HG02870 (cell line): ENCODE data around the gene ITGA11.

ENCODE experiments used
- ATAC-seq: cut with Tn5 transposase; IDR thresholded peaks from one replicate; pipeline ENCODE4 v1.9.1; 2021; ENCODE audit warnings: mild to moderate bottlenecking, moderate library complexity; ENCODE audit not compliant: unreplicated experiment

Gene ITGA11

DNA sequence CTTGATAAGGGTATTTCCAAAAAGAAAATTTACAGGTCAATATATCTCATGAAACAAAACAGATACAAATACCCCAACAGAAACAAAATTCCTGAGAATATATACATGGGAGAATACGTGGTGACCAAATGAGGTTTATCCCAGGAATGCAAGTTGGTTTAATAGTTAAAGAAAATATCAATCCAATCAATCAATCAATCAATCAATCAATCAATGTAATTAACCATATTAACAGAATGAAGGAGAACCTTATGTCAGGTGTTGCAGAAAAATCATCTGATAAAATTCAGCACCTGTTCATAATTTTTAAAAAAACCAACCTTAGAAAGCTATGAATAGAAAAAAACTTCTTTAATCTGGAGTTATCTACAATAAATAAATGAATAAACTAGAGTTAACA is 35.9 kb downstream of the ITGA11 start:
- no peak for ATAC-seq

DNA sequence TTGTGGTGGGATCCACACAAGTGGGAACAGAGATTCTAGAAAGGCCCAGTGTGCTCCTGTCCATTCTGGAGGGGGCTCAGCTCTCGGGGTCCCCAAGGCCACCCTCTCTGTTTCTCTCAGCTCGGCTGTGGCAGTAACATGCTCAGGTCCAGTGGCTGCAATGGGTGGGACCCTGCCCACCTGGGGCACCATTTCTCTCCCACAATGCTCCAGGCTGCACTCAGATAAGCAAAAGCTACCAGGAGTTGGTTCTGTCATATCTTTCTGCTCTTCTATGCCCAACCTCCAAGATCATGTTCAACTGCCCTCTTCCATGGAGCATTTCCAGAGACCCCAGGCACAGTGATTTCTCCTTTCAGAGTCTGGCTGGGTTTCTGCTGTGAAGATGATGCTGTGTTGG is 40.8 kb downstream of the ITGA11 start:
- ATAC-seq, result no peak

DNA sequence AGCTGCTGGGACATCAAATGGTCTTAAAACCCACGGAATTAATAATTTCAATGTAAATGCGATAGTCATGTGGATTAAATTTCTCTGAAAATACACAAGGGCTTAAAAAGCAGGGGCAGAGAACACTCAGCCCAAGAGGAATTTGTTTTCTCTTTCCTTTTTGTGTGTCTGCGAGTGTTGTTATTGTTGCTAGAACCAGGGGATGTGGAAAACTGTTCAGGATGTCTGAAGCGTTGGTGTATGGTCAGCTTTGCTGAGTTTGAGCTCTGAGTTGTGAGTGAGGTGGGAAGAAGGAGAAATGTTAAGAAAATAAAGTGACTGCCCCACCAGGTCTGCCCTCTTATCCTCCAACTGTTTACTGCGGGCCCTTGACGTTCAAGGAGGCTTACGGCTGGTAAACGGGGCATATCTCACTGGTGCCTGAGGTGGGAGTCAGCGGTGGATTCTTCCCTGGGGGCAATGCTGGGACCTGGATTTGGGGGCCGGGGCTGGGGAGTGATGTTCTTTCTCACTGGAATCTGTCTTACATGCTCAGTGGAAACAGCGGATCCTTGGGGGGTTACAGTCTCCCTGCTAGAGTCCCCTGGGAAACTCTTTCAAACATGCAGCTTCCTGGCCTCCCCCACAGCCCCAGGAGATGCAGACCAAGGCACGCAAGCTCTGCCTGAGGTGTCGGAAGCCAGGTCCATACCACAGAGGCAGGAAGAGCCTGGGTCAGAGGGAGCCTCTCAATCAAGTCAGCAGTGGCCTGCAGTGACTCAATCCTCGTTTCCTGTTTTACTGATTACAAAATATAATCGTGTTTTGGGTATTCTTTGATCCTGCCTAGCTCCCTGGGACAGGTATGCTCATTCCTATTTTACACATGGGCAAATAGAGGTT is 41.8 kb downstream of the ITGA11 start:
- no peak for ATAC-seq

DNA sequence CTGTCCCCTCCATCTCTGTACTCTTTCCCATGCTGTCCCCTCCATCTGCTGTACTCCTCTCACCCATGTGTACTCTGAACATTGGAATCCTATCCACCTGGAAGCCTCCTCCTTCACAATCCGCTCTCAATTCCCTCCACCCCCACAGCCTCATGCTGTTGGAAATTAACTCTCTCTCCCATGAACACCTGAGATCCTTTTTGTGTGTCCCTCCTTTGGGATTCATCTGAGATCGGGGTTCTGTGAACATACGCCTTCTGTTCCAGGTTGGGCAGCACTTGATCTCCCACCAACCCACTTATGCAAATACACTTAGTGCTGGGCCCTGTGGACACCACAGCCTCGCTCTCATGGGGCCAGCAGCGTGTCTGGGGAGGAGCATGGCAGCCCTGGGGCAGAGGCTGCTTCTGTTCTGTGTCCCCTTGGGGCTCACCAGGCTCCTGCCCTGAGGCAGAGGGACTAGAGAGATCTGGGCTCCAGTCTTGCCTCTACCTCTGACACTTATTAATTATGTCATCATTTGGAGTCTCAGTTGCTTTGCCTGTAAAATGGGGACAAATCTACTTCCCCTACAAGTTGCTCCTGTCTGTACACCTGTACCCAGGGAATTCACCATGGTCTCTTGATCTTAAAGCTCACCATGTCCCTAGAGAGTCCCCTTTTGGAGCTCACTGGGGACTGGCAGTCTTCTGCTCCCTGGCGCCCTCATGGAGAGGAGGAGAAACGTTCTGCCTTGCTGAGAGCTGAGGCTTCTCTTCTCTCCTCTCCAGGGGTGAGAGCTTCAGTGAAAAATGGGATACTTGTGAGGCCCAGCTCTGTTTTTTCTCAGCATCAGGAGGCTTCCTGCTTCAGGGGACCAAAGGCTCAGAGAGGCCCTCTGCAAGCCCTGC is 42.7 kb downstream of the ITGA11 start:
- ATAC-seq, result no peak

DNA sequence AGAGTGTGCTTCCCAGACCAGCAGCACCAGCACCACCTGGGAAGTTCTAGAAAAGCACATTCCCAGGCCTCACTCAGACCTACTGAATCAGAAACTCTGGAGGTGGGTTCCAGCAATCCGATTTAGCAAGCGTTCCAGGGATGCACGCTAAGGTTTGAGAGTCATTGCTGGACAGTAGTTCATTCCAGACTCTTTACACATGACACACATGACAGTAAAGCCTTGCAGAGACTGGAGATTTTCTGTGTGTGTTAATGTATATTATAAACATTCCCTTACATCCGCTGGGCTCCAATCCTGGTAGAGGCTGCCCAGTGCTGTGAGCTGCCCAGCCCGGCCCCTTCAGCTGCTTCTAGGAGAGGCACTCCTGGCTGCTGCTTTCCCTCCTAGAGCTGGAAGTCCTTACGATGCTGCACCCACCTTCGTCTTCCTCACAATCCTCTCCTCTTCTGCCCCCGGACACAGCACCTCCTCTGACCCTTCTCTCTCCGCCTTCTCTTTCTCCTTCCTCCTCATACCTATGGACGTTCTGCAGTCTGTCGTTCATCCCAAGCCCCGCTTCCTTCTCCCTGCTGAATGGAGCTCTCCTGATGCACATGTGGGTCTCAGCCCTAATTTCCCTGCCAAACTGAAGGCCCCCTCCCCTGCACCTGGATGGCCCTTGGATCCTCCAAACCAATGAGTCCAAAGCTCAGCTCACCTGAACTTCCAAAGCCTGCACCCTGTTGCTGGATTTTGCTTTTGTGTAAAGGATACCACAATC is 44.4 kb downstream of the ITGA11 start:
- no peak for ATAC-seq

DNA sequence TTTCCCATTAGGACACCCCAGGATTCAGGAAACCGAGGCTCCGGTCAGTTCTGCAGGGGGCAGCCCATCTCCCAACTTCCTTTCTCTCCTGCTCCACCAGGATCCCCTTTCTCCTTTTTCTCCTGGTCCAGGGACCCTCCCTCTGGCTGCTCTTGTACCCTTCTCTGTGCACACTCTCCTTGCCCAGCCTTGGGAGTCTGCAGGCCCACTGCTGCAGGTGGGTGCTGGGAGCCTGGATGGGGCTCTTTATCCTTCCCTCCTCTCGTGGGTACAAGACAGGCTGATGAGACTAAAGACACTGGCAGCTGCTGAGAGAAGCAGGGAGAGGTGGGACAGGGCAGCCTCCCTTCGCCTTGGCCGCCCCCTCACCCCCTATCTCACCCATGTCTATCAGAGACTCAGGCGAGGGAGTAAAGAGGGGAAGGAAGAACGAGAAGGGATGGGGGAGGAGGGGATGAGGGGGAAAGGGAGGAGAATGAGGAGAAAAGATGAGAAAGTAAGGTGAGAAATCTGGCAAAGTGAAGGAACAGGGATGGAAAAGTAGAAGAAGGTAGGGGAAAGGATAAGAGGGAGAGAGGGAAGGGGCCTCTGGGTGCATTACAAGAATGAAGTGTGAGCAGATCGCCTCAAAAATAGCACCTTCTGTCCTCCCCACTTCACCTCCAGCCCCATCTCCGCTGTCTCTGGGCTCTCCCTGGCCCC is 45.2 kb downstream of the ITGA11 start:
- ATAC-seq, result no peak

DNA sequence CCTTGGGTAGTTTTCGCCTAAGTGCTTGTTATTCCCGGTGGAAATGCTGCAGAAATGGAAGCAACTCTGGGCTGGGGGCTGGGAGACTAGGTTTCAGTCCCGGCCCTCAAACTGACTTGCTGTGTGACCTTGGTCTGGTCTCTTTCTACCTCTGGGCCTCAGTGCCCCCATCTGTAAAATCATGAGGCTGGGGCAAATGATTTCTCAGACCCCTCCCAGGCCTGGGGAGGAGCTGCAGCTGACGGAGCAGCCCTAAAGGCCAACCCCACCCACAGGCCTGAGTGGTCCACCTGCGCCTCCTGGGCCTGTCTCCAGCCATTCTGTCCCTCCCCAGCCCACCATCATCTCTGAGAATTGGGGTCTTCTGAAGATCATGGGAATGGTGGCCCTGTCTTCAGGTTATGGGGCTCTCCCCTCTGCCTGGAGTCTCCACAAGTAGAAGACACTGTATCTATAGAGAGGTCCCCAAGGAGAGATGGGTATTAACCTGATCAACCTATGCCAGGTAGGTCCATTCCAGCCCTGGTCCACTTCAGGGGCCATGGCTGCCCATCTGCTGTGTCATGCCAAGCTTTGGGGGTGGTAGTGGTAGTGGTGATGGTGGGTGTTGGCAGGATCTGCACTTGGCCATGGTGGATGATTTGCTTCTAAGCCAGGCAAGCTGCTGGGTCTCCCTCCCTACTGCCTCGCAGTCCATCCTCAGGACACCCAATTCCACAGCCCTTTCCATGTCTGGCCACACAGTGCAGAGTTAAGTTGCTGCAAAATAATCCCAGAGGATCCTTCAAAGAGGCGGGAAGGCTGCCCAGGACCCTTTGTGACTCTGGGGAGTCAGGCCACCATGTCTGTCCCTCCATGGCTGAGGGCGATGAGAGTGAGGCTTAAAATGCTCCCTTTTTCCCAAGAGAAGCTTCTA is 46.0 kb downstream of the ITGA11 start:
- no peak for ATAC-seq

DNA sequence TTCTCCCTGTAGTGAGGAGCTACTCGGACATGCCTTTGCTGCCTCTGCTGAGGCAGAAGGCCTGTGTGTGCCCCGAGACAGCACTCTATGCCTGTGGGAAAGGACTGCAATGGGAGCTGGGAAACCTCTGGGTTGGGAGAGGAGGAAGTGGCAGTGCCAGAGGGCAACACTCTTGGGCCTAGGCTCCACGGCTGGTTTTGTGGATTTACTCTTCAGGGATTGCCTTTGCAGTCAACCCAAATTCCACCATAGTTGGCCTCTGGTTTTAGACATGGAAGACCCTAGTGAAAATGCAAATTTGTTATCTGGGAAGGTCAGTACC is 46.8 kb downstream of the ITGA11 start:
- no peak for ATAC-seq

DNA sequence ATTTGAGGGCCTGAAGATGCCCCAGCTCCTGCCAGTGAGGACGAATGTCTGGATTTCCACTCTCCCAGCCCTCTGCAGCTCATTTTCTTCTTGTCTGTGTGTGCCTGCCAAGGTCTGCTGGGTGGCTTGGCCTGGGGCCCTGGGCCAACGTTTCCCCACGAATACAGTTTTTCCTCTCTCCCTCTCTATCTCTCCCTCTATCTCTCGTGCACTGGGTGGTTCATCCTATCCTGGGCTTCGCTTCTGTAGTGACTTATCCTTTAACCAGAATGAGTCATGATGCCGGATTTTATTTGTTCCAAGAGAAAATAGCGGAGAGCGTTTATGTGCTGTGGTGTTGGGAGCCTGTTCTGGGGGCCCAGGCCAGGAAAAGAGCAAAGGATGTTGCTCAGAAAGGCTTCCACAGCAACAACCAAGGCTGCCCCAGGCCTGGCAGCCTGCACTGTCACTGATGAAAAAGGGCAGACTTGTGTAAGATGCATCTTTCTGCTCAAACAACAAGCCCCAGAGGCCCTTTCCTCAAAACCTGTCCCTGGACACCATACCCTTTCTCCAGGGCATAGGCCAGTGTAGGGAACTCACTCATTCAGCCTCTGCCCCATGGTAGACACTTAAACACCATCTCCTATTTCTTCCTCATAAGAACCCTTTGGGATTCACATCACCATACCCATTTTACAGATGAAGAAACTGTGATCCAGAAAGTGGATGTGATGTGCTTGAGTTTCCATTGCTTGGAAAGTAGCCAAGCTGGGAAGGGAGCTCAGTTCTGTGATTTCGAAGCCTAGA is 47.3 kb downstream of the ITGA11 start:
- no peak for ATAC-seq

DNA sequence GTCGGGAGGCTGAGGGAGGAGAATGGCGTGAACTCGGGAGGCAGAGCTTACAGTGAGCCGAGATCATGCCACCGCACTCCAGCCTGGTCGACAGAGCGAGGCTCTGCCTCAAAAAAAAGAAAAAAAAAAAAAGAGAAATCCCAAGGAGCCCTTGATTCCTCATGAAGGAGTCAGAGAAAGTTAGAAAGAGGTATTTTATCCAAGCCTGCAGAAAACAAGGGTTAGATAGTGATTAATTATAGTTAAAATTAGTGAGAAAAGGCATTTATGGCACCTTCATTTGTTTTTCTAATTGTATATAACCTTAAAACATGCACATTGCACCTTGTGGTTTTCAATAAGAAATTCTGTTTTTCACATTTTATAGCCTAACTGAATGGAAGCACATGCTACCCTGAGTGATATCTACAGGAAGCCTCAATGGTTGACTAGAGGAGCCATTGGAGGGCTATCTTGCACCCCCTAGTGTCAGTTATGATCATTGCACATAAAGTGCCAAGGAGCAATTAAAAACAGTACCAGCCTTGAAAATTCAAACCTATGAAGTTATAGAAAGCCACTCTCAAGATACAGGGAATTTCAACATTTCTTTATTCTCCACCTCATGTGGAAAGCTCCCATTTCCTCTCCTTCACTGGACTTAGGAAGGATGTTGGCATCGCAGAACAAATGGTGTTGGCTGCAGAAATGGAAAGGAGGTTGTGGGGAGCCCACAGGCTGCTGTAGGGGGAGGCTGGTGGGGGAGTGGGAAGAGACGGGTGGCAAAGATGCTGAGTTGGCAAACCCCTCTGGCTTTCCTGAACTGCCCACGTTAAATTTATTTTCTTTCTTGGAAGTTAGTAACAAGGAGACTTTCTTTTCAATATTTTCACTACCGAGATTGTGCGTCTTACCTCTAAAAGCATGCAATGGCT is 48.5 kb downstream of the ITGA11 start:
- no peak for ATAC-seq

DNA sequence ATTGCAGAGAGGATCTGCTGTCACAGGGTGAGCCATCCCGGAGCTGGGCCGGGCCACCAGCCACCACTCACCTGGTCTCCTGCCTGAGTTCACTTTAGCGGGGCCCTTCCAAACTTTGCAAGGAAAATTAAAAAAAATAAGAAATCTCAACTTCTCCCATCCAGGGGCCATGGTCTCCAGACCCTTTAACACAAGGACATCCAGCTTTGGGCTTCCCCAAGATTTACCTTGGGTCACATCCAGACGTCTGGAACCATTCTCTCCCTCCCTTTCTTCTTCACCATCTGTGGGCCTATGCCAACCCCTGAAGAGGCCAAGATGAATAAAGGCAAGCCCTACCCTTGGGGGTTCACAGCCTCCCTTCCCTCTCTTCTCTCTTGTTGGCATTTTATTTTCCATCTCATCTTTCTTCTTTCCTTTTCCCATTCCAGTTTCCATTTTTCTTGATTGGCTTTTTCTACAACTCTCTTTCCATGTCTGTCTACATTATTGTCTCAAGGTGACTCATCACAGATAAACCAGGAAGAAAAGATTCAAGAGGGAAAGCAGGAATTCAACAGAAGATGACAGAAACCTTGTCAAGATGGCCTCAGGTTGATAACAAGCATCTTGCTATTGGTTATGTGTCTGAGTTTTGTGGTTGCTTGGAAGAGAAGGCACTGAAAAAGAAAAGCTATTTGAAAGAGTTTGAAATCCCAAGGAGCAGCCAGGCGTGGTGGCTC is 49.5 kb downstream of the ITGA11 start:
- ATAC-seq, result no peak

DNA sequence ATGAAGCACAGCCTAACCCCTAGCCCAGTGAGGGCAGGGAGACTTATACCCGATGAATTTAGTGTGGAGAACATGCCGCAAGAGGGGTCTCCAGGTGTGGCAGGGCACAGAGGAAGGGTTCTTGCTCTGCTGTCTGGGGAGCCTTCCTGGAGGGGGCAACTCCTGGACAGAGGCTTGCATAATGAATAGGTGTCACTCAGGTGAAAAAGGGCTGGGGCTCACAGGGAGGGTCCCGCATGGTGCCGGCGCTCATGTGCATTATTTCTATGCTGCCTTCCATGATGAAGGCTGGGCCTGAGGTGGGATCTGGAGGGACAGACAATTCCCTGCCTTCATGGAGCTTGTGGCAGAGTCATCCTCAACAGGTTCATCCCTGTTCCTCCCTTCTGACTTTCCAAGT is 51.5 kb downstream of the ITGA11 start:
- ATAC-seq, result no peak

DNA sequence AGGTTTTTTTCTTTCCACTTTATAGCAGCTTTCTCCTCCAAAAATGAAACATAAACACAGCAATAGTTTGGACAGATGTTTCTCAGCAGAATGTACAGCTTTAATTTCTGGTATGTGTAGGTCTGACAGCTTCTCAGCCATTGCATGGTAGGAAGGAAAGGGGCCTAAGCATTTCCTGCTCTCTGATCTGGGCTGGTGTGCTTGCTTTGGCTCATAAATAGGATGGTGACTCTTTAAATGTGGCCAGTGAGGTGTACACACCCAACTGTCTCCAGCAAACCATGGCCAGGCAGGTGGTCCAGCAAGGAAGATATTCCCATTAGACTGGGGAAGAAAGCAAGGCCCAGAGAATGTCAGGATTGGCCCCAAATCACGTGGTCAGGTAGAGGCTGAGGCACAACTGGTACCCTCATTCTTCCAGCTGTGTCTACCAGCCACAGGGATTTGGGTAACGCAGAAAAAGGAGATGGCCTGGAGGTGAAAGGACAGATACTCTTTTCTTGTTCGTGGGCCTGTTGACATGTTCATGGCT is 52.1 kb downstream of the ITGA11 start:
- ATAC-seq, result no peak

DNA sequence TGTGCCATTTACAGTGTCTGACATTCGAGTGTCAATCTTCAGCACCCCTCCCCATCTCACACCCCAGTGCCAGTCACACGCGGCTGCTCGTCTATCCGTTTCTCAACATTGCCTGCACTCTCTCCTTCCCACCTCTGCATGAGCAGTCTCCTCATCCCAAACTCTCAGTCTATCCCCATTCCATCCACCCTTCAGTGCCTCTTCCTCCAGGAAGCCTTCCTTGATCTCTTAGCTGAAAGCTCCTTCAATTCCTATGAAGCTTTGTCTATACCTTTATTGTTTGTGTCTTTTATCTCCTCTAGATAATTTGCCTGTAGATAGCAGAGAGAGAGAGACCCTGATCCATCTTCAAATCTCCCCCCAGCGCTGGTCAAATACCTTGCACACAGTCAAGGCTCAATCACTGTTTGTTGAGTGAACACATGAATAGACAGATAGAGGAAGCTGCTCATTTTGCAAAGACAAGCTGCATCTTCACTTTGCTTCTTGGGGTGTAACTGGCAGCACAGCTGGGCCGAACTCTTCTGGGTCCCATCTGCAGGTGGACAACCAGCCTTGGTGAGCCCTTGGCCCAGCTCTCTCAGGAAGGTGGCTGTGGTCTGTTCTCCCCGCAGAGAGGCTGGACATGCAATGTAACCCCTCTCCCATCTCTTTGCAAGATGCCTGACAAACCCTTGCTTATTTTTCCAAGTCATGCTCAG is 52.8 kb downstream of the ITGA11 start:
- no peak for ATAC-seq

DNA sequence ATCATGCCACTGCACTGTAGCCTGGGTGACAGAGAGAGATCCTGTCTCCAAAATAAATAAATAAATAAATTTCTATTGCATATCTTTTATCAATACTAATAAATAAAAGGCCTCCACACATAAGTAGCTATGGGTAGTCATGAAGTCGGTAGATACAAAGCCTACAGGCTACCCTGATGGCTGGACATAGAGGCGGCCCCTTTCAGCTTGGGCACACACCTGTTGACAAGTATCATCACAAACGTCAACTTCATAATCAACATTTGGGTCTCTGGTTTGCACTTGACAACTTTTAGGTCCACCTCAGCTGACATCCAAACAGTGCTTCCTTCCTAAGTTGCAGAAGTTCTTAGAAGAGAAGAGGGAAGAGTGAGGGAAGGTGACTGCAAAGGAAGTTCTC is 53.4 kb downstream of the ITGA11 start:
- no peak for ATAC-seq

DNA sequence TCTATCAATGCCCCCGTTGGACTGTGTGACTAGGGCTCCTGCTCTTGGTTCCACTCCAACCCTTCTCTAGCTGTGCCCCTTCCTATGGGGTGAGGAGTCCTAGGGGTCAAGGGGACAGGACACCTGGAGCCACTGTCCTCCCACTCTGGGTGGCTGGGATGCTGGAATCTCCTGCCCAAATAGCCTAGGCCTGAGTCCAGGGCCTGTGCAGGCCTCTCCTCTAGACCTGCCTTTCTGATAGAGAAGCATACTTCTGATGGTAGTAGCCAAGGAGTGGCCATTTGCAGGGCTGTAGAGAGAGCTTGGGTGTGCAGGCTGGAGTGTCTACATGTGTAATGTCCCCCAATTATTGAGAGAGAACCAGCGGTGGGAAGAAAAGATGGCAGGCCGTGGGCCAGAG is 54.2 kb downstream of the ITGA11 start:
- ATAC-seq, result no peak
